Head of caudate nucleus (tissue), 42 donors: ENCODE results near the gene DYSF.

Experiments
- DNase-seq, 42 donors: peaks; one replicate each; pipeline versions ENCODE4 v3.0.0 to v3.0.0-alpha.2; 2020 to 2021; ENCODE audit warnings: mixed read lengths in 7 of 42
- intact Hi-C: fragments of 100-400 bp; cut with DNase I; formaldehyde crosslinking; loops from one replicate; pipeline ENCODE4 v1.15.0; 2022

DYSF gene

DNA sequence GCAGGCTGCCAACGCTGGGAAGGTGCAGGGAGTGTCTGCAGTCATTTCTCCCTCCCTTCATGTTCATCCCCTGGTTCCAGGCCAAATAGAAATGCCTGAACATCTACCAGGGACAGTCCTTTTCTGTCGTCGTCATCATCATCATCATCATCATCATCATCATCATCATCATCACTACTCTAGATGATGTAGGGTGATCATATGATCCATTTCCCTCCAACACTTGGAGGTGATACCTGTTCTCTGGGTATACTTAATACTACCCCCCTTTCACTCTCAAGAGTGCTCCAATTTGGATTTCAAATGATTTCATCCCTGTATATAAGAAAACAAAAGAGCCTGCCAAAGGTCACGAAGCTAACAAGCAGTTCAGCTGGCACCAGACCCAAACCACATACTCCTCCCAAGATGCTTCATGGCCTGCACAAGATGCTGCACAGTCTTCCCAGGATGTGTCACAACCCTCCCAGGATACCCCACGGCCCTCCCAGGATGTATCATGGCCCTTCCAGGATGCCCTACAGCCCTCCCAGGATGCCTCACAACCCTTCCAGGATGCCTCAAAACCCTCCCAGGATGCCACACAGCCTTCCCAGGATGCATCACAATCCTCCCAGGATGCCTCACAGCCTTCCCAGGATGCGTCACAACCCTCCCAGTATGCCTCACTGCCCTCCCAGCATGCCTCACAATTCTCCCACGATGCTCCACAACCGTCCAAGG lies 257.9 kb downstream of the DYSF start:
- intact Hi-C loops: no loop called here
- DNase-seq: no peak

GRCh38 chr2:71712158-71712818 lies 258.9 kb downstream of the DYSF start:
- no peak for DNase-seq
- intact Hi-C loops: no loop called here

DNA sequence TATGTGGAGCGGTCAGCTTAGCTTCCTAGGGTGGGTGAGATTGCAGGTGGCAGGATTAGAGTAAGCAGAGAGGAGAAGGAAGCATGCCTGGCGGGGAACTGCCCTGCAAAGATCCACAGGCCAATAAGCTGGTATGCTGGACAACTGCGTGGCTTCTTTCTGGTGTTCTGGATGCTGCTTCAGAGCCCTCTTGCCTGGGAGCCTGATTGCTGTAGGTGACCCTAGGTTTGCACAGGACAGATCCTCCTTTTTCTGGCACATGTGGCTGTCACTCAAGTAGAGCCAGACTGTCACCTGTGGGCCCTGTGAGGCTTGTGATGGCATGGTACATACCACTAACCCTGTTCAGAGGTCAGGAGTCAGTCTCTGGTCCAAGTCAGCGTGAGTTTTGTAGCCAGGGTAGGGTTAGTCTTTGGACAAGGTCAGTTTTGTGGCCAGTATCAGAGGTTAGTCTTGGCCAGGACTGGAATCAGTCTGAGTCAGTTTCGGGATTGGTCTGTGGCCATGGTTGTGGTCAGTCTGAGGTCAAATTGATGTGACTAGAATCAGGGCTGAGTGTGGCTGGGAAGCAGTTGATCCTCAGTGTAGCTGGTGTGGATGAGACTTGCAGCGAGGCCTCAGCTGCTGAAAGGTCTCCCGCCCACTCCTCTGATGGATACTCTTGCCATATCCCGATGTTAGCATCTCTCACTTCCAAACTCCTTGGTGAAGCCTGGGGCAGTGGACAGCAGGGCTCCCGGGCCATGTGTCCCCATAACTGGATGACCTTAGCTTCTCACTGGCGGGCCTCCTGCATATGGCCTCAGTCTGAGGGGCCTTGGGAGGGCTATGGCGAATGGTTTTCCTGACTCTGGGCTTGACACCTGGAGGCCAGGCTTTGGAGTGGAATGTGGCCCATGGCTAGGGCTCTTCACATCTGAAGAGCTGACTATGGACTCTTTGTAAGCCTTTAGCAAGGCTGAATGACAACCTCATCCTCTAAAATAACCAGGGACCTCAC lies 260.5 kb downstream of the DYSF start:
- intact Hi-C loops: no loop called here
- no peak for DNase-seq

- peak in 1 of 42 donors; percentile 7 for DNase-seq
- intact Hi-C loops: no loop called here
These were observed 261.4 kb downstream of the DYSF start for GRCh38 chr2:71714601-71715240.

DNA sequence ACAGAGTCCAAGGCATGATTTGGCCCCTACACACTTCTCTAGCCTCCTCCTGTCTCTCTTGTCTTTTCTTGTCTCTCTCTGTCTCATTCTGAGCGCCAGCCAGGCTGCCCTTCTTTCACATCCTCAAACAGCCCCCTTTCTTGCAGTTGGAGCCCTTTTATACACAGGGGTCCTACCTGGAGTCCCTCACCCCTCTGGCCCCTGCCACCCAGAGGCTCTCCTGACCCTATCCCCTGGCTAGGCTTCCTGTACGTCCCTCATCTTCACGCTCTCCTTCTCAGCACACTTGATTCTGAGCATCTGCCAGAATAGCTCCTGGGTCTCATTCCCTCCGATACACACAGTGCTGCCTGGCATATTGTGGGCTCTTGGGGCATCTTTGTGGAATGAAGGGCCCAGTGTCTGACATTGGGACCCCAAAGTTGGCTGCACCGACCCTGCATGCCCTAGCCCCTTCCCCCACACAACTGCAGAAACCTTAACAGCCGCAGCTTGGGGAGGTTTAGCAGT lies 261.9 kb downstream of the DYSF start:
- intact Hi-C loops: no loop called here

DNA sequence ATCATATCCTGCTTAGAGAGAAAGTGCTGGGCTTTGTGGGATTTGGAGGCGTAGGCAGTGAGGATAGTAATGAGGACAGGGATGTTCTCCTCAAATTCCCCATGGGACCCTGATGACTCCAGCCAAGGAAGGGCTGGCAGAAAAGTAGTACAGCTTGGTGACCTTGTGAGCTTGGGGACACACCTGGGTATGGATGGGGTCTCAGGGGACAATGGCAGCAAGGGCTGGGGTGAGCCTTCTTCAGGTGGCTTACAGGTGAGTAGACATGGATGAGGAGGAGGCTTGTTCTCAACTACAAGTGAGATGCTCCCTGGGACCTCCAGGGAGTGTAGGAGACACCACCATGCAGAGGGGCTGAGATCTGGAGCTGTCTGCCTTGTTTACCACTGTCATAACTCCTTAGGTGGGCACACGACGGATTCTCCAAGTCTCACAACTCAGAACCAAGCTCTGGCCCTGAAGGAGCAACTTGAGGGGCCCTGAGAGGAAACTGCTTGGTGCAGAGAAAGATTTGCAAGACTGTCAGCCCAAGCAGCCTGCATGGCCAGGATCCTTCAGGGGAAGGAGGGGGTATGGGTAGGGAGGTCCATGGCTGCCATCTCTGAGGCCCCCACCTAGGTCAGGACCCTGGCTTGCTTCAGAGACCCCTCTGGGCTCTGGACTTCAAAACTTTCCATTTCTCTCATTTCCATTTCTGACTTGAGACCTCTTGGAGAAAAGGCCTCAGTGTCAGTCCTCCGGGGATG lies 262.8 kb downstream of the DYSF start:
- intact Hi-C loops: no loop called here
- DNase-seq: peak in 1 of 42 donors; percentile 1

More for the DNA sequence above, 261.9 kb downstream of the DYSF start:
- peak in 1 of 42 donors; percentile 8 for DNase-seq

DNA sequence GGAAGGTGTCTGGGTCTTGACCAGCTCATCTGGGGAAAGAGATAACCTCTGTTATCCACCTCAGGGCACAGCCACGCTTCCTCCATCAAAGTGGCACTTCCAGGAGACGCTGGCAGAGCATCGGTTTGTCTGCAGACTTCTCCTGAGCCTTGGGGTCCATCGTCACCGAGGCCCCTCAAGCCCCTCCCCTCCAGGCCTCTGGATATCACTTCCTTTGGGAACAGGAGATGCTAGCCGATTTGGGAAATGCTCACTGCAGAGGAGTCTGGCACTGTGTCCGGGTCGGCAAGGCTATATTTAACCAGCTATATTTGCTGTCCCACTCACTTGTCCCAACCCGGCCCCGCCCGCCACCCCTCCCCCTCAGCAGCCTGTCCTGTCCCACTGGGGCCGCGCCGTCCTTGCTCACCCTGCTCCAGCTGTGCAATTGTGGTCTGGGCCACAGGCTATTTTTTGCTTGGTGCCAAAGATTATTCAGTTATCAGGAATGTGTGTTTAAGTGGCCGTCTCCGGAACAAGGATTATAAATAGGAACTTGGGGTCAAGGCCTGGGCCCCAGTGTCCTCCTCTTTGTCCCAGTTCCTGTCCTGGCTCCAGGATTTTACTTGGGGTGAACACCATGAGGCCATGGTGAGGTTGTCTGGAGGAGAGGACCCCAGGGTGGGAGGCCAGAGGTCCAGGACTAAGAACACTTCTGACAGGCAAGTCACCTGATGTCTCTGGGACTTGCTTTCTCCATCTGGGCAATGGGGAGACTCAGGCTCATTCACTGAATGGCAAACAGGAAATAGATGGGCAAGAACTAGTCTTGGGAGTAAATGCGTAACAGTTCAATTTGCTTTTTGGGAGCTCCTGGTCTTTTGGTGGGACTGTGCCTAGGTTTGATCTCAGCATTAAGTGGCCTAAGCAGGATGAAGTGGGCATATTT lies 263.6 kb downstream of the DYSF start:
- peak in 1 of 42 donors; percentile 26 for DNase-seq

DNA sequence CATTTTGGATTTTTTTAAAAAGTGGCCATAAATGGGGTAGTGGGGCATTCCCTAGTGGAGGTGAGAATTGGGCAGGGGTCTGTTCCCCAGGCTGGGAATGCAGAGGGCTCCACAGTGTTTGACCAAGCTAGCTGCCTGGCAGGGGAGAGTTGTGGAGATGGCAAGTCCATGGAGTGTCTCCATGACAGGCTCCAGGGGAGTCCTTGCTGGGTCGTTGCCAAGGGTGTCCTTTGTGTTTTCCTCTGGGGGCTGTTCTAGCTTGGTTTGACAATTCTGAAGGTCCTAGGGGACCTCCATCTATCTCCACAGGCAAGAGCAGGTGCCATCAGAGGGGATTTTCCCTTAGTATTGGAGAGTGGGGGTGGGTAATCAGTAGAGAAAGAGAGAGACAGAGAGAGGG lies 265.3 kb downstream of the DYSF start:
- intact Hi-C loops: no loop called here

More for the DNA sequence above, 263.6 kb downstream of the DYSF start:
- intact Hi-C loops: no loop called here

DNA sequence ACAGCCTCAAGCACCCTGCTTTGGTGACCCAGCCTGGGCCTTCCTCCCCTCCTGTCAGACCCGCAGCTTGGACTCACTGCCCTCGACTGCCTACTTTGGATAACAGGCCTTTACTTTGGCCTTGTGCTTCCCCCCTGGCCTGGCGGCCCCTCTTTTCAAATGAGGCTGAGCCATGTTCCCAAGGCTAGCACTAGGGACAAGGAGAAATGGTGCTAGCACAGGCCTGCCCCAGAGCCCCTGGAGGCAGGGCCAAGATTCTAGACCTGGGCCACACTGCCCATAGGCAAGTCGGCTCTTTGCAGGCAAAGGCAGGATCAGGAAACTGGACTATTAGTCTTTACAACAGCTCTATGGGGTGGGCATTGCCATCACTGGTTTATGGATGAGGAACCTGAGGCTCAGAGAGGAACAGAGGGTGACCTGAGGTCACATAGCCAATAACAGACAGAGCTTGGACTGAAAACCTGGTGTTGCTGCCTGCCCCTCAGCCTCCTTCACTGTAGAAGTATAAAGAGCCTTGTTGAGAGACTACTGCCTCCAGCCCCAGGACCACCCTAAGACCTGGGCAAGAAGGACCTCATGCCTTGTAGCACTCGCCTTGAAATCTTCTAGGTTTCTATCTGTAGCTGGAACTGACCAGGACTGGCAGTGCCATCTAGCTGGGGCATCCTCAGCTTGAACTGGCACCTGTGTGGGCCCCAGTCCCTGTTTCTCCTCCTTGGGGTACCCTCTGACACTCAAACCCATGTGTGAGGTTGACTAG lies 266.3 kb downstream of the DYSF start:
- intact Hi-C loops: no loop called here
- DNase-seq: peak in 1 of 42 donors; percentile 7

More for the DNA sequence above, 265.3 kb downstream of the DYSF start:
- DNase-seq: peak in 1 of 42 donors; percentile 15

- intact Hi-C loops: no loop called here
- DNase-seq: no peak
These were observed 266.9 kb downstream of the DYSF start for GRCh38 chr2:71720283-71720560.

GRCh38 chr2:71720596-71721361 lies 267.4 kb downstream of the DYSF start:
- peak in 1 of 42 donors; percentile 24 for DNase-seq
- intact Hi-C loops: no loop called here

DNA sequence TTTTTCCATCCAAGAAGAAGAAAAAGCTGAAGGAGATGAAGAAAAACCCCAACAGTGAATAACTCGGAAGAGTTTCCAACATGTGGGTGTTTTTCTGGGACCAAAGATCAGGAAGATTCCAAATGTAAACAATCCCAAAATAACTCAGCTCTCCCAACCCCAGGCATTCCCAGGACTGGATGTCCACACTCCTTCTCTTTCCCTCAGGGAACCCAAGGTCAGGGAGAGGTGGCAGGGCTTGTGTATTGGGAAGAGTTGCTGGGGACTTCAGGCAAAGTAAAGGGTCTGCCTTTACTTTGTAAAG lies 268.0 kb downstream of the DYSF start:
- intact Hi-C loops: no loop called here
- DNase-seq: no peak

DNA sequence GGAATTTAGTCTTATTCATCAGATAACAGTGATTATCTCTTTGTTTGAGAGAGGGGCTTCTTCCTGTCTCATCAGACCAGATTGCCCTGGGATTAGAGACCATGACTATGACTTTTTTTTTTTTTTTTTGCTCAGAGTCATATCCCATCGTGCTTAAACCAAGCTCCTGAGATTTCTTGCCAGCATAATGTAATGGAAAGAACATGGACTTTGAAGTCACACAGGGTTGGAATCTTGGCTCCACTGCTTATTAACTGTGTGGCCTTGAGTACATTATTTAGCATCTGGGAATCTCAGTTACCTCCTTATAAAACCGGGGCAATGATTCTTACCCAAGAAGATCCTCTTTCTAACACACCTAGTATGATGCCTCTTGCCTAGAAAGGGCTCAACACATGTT lies 268.3 kb downstream of the DYSF start:
- intact Hi-C loops: no loop called here
- no peak for DNase-seq

GRCh38 chr2:71722286-71722685 lies 268.9 kb downstream of the DYSF start:
- DNase-seq: no peak
- intact Hi-C loops: no loop called here

- DNase-seq: no peak
- intact Hi-C loops: no loop called here
These were observed 271.4 kb downstream of the DYSF start for GRCh38 chr2:71724793-71725192.

DNA sequence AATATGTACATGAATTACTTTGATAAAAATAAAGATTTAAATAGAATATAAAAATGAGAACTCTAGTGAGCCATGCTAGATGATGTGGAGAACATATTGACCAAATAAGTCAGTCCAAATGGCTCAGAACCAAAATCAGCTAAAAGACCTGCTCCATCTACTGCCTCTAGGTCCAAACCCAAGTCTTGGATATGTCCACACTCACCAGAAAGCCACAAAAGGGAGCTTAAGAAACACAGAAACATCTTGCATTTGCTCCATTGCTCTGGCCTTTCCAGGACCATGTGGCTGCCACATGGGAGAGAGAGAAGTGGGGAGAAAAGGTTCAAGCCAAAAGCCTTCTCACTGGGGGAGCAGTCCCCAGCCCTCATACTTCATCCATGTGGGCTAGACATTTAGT lies 272.5 kb downstream of the DYSF start:
- intact Hi-C loops: no loop called here
- peak in 1 of 42 donors; percentile 1 for DNase-seq
